WTC11 (cell line): ENCODE data around the gene ABCA13. TPM values are rescaled to one million over a fixed set of nuclear protein-coding genes. Genes with fewer than 3 reads are reported as not detected.

ENCODE experiments used
- ATAC-seq: fragments of 200-7000 bp; cut with Tn5 transposase; 2 replicates; pipeline ENCODE4 v1.10.0; 2021; ENCODE audit warnings: mild to moderate bottlenecking, moderate library complexity
- CTCF ChIA-PET: fragments of 300-600 bp; sonication (Branson Sonifier 250); formaldehyde crosslinking; loops from one replicate; lab custom pipeline; 2021; ENCODE audit warnings: antibody characterized with exemption; lab: Charles Lee
- POLR2A ChIA-PET: fragments of 350-600 bp; sonication (Branson Sonifier 250); formaldehyde crosslinking; loops from one replicate; lab custom pipeline; 2021; ENCODE audit warnings: antibody characterized with exemption; lab: Charles Lee
- DNase-seq: peaks from one replicate; pipeline ENCODE4 v3.0.0; 2021; ENCODE audit warnings: low spot score
- H3K27ac Mint-ChIP-seq: 2 replicates; pipeline ENCODE4 v1.8.0; 2021; ENCODE audit warnings: mixed read lengths
- H3K27me3 Mint-ChIP-seq: 2 replicates; pipeline ENCODE4 v1.8.0; 2021; ENCODE audit warnings: low read depth, mild to moderate bottlenecking, moderate library complexity, mixed read lengths
- H3K36me3 Mint-ChIP-seq: 2 replicates; pipeline ENCODE4 v1.8.0; 2021; ENCODE audit warnings: mixed read lengths
- H3K4me1 Mint-ChIP-seq: 2 replicates; pipeline ENCODE4 v1.8.0; 2022; ENCODE audit warnings: mixed read lengths
- H3K4me3 Mint-ChIP-seq: 2 replicates; pipeline ENCODE4 v1.8.0; 2021; ENCODE audit warnings: mild to moderate bottlenecking, moderate library complexity, mixed read lengths
- H3K9me3 Mint-ChIP-seq: 2 replicates; pipeline ENCODE4 v1.8.0; 2021; ENCODE audit warnings: mixed read lengths
- ATF6 ChIP-seq: sonication (generic); formaldehyde crosslinking; IDR thresholded peaks from 2 replicates; pipeline ENCODE4 v1.8.1; 2023; ENCODE audit warnings: mild to moderate bottlenecking, missing genetic modification reagents
- CTCF ChIP-seq: fragments of 200-600 bp; IDR thresholded peaks from 2 replicates; pipeline ENCODE4 v1.8.0; 2022; ENCODE audit warnings: antibody characterized with exemption
- ETV6 ChIP-seq: sonication (generic); formaldehyde crosslinking; IDR thresholded peaks from 2 replicates; pipeline ENCODE4 v1.8.1; 2022; ENCODE audit warnings: mild to moderate bottlenecking, missing genetic modification reagents
- GRHL2 ChIP-seq: fragments of 250-450 bp; sonication (Bioruptor Pico); IDR thresholded peaks from 2 replicates; pipeline ENCODE4 v1.8.0; 2022; ENCODE audit warnings: mild to moderate bottlenecking, moderate library complexity; ENCODE audit not compliant: insufficient replicate concordance, severe bottlenecking
- GTF2I ChIP-seq: fragments of 250-450 bp; sonication (Bioruptor Pico); conservative IDR thresholded peaks from 2 replicates; pipeline ENCODE4 v1.4.0; 2021; ENCODE audit warnings: mild to moderate bottlenecking
- MAX ChIP-seq: sonication (generic); formaldehyde crosslinking; IDR thresholded peaks from 2 replicates; pipeline ENCODE4 v1.8.0; 2022; ENCODE audit warnings: mild to moderate bottlenecking, missing genetic modification reagents
- SMAD3 ChIP-seq: sonication (generic); formaldehyde crosslinking; IDR thresholded peaks from 2 replicates; pipeline ENCODE4 v1.8.0; 2022; ENCODE audit warnings: missing genetic modification reagents, mild to moderate bottlenecking, borderline replicate concordance
- ZNF263 ChIP-seq: sonication (generic); formaldehyde crosslinking; IDR thresholded peaks from 2 replicates; pipeline ENCODE4 v1.8.1; 2022; ENCODE audit warnings: low read depth, mild to moderate bottlenecking, moderate library complexity, missing genetic modification reagents
- ZNF512 ChIP-seq: sonication (generic); formaldehyde crosslinking; IDR thresholded peaks from 2 replicates; pipeline ENCODE4 v1.8.1; 2022; ENCODE audit warnings: missing genetic modification reagents, borderline replicate concordance
- ZNF671 ChIP-seq: fragments of 250-450 bp; sonication (Bioruptor Pico); IDR thresholded peaks from 2 replicates; pipeline ENCODE4 v1.8.0; 2021; ENCODE audit warnings: mild to moderate bottlenecking
- total RNA-seq: library from RNA; stranded (reverse); gene quantifications from 3 replicates; pipeline ENCODE4 v1.2.3, GENCODE V29; 2021
- TF ChIP-seq, protein P1 (sequence below): sonication (generic); formaldehyde crosslinking; IDR thresholded peaks from 2 replicates; pipeline ENCODE4 v1.8.0; 2023; ENCODE audit warnings: mild to moderate bottlenecking, missing genetic modification reagents
- TF ChIP-seq, protein P2 (sequence below): sonication (generic); formaldehyde crosslinking; IDR thresholded peaks from 2 replicates; pipeline ENCODE4 v1.8.0; 2022; ENCODE audit warnings: mild to moderate bottlenecking, missing genetic modification reagents
- TF ChIP-seq, protein P3 (sequence below): fragments of 250-450 bp; sonication (Bioruptor Pico); IDR thresholded peaks from 2 replicates; pipeline ENCODE4 v1.9.0; 2021; ENCODE audit warnings: moderate library complexity, mild to moderate bottlenecking, inconsistent platforms, borderline replicate concordance

Gene ABCA13
- total RNA-seq, 1 experiment from 2014 or later, result 0.04 TPM

DNA sequence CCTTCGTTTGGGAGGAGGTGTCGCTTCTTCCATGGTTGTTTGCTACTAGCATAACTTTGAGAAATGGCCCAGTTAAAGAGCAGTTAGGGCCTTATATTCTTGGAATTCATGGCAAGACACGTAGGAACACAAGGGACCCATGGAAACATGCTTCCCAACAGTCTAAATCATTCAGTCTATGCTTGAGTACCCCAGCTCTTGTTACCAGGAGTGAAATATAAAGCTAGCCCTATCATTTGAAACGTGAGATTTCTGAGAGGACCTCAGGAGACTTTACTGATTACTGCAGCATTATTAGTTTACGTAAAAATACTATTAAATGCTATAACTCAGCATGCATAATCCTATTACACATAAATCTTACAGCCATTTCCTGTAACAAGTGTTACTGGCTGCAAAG is 424.5 kb downstream of the ABCA13 start (continued):
- TF ChIP-seq ZNF512 (no peak), CTCF (no peak), ATF6 (CRISPR knock-in tag) (no peak), ZNF671 (CRISPR knock-in tag) (no peak)

DNA sequence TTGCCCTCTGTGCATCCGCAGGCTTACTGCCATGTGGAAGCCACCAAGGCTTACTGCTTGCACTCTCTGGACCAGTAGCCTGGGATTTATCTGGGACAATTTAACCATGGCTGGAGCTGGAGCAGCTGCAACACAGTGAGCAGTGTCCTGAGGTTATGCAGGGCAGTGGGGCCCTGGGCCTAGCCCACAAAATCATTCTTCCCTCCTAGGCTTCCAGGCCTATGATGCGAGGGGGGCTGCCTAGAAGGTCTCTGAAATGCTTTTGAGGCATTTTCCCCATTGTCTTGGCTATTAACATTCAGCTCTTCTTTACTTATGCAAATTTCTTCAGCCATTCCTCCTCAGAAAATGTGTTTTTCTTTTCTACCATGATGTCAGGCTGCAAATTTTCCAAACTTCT is 439.4 kb downstream of the ABCA13 start:
- H3K9me3 Mint-ChIP-seq, result peaks cover 37% of the 10 kb centered on the region
- peaks cover 5% of the 10 kb centered on the region; the same call in 1 of the 2 replicates for H3K36me3 Mint-ChIP-seq
- DNase-seq, result no peak

GRCh38 chr7:48611993-48612392 is 440.7 kb downstream of the ABCA13 start:
- H3K4me1 Mint-ChIP-seq, result peaks cover 14% of the 10 kb centered on the region
- DNase-seq (no peak), ATAC-seq (no peak)
- ChIA-PET POLR2A (no interaction called here), CTCF (no interaction called here)
- no peaks in the 10 kb centered on the region for H3K27me3 Mint-ChIP-seq
- H3K9me3 Mint-ChIP-seq, result peaks cover 34% of the 10 kb centered on the region
- no peak for TF ChIP-seq ETV6
- TF ChIP-seq SMAD3 (CRISPR knock-in tag), result no peak
- TF ChIP-seq MAX (CRISPR knock-in tag), result no peak
- no peak for TF ChIP-seq GRHL2 (CRISPR knock-in tag)
- TF ChIP-seq GTF2I, result no peak
- H3K4me3 Mint-ChIP-seq, result no peak overlapping the region
- peaks cover 5% of the 10 kb centered on the region; the same call in 1 of the 2 replicates for H3K36me3 Mint-ChIP-seq
- H3K27ac Mint-ChIP-seq, result no peak overlapping the region

More for the DNA sequence above, 439.4 kb downstream of the ABCA13 start:
- POLR2A ChIA-PET, result no interaction called here
- TF ChIP-seq ZNF671 (CRISPR knock-in tag), result no peak
- TF ChIP-seq, protein P1, sequence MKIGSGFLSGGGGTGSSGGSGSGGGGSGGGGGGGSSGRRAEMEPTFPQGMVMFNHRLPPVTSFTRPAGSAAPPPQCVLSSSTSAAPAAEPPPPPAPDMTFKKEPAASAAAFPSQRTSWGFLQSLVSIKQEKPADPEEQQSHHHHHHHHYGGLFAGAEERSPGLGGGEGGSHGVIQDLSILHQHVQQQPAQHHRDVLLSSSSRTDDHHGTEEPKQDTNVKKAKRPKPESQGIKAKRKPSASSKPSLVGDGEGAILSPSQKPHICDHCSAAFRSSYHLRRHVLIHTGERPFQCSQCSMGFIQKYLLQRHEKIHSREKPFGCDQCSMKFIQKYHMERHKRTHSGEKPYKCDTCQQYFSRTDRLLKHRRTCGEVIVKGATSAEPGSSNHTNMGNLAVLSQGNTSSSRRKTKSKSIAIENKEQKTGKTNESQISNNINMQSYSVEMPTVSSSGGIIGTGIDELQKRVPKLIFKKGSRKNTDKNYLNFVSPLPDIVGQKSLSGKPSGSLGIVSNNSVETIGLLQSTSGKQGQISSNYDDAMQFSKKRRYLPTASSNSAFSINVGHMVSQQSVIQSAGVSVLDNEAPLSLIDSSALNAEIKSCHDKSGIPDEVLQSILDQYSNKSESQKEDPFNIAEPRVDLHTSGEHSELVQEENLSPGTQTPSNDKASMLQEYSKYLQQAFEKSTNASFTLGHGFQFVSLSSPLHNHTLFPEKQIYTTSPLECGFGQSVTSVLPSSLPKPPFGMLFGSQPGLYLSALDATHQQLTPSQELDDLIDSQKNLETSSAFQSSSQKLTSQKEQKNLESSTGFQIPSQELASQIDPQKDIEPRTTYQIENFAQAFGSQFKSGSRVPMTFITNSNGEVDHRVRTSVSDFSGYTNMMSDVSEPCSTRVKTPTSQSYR (CRISPR knock-in tag), result no peak
- no peak for TF ChIP-seq ZNF263 (CRISPR knock-in tag)
- TF ChIP-seq, protein P2, sequence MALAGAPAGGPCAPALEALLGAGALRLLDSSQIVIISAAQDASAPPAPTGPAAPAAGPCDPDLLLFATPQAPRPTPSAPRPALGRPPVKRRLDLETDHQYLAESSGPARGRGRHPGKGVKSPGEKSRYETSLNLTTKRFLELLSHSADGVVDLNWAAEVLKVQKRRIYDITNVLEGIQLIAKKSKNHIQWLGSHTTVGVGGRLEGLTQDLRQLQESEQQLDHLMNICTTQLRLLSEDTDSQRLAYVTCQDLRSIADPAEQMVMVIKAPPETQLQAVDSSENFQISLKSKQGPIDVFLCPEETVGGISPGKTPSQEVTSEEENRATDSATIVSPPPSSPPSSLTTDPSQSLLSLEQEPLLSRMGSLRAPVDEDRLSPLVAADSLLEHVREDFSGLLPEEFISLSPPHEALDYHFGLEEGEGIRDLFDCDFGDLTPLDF (CRISPR knock-in tag), result no peak
- TF ChIP-seq, protein P3, sequence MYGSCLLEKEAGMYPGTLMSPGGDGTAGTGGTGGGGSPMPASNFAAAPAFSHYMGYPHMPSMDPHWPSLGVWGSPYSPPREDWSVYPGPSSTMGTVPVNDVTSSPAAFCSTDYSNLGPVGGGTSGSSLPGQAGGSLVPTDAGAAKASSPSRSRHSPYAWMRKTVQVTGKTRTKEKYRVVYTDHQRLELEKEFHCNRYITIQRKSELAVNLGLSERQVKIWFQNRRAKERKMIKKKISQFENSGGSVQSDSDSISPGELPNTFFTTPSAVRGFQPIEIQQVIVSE (CRISPR knock-in tag), result no peak
- Mint-ChIP-seq H3K4me1 (peaks cover 14% of the 10 kb centered on the region), H3K27ac (no peak overlapping the region), H3K4me3 (no peak overlapping the region), H3K27me3 (no peaks in the 10 kb centered on the region; the same call in 1 of the 2 replicates)
- CTCF ChIA-PET, result no interaction called here
- ATAC-seq, result peak; percentile 66
